ENCODE data around the gene POFUT1.
"Not testable (repeated sequence)": the region's sequence is repeated elsewhere in the genome, so short reads cannot be mapped to it uniquely, and the experiment has no call there.

Gene POFUT1

DNA sequence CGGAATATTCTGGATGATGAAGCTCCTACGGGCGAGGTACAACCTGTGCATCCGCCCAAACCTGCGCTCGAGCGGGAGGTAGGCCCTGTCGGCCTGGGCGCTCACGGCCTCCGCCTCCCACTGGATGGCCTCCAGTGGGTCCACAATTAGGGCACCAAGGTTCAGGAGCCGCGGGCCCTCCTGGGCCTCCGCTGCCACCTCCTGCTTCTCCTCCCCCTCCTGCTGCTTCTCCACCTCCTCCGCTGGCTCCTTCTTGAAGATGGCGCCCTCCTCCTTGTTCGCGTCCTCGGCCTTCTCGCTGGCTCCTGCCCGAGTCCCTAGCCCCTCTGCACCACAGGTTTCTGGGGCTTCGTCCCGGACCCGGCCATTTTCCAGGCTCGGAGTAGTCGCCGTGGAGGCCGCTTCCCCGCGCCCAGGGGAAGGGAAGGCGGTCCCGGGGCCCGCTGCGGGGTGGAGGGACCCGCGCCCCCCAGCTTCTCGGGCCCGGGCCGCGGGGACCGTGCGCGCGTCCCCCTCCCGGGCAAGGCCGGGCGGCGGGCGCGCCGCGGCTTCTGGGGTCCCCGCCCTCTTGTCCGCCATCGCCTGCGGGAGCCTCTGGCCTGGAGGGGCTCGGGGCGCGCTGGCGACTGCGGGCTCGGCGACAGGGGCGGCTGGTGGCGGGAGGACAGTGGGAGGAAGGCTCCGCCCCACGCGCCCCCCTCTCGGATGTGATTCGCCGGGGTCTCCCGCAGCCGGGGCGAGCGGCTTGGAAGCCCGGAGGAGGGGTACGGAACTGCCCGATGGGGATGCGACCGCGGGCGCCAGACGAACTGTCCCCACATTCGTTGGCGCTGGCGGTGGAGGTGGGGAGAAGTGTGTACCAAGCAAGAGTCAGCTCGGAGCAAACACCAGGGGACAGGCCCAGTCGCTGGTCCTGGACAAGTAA lies 17.7 kb upstream of the POFUT1 start:
- peak; percentile 72 for DNase-seq

DNA sequence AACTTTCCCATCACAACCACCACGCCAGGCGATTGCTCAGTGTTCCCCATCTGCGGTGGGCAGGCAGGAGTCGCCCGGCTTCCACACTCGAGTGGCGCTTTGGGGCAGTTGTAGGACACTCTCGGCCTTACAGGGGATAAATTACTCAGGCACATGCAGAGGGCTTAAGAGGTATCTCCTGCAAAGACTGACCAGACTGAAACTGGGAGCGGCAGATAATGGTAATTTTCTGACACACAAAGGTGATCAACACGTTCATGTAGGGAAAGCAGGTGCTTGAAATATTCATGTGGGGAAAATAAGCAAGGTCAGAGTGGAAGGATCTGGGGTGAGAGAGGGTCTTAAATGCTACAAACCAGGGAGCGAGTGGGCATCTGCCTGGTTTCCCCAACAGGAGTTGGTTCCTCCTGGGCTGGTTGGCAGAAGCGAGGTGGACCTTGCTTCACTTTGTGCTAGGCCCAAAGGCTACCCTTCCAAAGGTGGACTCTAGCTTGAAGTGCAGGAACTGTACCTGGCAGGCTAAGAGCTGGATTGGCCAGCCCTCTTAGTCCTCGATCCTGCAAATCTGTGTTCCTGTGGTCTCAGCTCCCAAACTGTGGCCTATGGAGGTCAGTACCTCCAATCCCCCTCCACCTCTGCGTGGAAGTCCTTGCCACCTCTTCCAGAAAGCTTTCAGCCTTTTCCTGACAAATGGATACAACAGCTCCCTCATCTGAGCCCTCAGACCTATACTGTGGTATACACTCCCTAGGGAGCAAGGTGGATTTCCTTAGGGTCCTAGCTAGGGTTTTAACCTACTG lies 16.9 kb upstream of the POFUT1 start:
- peak; percentile 59 for DNase-seq

DNA sequence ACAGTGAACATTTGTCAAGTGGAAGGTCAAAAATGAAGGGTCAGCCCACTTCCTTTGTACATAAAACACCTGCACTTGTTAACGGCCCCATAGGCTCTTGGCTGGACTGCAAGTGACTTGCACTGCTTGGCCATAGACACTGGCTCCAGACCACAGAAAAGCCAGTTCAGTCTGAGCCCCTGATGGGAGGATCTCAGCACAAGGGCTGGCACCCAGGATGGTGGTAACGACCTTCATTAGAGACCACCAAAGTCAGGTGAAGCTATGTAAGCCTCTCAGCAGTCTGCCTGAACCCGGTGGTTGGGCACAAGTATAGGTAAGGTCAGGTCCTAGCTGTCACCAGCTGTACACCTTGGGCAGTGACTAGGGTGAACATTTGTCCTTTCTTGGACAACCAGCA lies 16.3 kb upstream of the POFUT1 start:
- DNase-seq, result no peak

DNA sequence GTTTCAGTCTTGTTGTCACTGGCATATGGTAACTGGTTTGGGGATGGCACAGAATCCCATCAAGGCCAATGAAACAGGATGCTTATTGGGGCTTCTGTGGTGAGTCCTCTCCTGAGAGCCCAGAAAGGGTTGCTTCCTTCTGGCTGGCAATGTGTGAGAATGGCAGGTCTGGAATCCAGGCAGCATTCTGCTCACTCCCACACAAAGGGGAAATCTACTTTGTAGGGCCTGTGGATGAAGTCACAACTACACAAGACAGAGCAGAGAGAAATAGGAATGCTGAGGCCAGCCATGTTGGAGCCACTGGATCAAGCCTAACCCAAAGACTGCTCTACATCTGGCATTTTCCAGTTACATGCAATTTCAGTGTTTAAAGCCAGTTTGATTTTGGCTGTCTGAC lies 15.8 kb upstream of the POFUT1 start:
- DNase-seq, result peak; percentile 40

DNA sequence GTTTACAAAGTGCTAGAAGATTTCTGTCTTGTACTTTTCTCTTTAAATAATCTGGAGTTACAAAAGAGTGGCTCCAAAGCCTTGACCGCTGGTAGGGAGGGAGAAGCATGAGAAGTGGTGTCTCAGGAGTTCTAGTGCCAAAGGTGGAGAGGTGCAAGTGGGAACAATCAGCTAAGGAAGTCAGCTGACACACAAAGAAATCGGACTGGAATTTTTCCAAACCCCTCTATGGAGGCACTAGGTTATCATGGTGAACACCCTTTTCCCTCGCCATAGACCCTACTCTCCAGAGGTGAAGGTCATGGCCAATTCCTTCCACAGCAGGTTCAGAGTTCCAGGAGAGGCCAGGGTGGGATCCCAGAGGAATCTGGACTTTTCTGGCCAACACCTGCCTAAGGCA lies 15.0 kb upstream of the POFUT1 start:
- peak; percentile 16 for DNase-seq

DNA sequence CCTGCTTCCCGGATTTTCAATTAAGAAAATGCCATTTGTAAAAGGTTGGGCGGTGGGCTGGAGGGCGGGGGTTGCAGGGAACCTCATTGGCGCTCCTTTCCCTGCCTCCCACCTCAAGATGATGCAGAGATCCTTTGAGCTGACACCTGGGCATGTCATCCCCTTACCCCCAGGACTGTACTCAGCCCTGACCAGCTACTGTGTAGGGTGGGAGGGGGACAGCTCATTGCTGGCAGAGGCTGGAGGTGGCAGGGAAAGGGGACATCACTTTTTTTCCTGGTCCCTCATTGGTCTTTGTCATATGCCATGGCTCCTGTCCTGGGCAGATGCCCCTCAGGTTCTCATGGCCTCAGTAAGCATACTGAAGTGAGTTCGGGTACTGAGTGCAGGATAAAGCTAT lies 14.3 kb upstream of the POFUT1 start:
- peak; percentile 28 for DNase-seq

DNA sequence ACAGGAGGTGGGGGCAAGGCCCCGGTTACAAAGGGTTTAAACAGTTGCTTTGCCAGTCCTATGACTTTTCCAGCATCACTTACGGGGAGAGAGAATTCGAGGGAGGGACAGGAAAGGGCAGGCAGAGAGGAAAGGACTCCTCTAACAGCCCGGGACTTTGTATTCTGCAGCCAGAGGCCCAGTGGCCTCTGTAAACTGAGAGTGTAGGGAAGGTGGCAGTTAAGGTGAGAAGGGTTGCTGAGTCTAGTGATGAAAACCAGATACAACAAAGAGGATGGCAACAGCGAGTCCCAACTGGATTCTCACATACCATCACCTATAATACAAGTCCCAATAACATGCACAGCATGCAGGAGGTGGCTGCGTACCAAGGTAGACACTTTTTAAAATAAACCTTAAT lies 13.7 kb upstream of the POFUT1 start:
- no peak for DNase-seq

DNA sequence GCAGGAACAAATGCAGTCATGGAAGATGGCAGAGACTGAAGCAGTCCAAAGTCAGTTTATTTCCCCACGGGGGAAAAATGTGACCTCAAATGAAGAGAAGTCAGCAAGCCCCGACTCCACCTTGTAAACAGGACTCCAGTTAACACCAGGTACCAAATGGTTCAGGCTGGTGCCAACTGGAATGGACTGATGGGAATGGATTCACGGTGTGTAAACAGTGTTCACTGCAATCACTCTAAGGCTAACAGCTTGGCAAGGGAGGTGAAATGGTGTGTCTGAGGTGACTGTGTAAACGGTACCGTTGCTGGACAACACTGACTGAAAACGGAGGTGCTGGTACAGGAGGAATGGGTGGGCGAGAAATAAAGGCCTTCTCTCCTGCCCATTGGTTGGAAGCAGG lies 12.1 kb upstream of the POFUT1 start:
- DNase-seq, result no peak

DNA sequence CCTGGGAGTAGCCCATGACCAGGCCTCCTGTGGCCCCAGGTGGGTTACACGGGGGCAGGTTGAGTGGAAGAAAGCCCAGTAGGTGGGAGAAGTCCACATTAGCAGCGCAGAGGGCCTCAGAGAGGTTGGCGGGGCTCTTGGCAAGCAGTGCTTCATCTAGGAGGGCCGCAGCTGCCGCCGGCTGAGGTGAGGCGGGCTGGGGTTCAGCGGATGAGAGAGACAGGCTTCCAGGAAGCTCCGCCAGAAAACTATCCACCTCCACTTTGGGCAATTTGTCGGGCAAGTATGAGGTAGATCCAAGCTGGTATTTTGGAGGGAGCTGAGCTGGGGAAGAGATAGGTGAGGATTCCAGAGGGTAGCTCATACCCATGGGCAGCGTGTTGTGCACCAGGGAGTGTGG lies 11.1 kb upstream of the POFUT1 start:
- not testable (repeated sequence) for DNase-seq

DNA sequence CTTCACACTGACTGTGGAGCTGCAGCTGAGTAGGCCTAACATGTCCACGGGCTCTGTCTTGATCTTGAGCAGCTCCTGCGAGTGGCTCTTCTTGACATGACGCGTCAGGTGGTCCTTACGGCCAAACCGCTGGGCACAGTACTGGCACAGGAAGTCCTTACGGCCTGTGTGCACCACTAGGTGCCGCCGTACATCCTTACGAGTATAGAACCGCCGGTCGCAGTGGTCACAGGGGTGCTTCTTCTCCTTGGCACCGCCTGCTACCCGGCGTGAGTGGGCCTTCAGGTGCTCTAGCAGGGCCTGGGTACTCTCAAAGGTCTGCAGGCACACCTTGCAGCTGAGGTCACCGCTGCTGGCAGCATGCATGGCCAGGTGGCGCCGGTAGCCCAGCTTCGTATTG lies 10.5 kb upstream of the POFUT1 start:
- DNase-seq, result not testable (repeated sequence)

DNA sequence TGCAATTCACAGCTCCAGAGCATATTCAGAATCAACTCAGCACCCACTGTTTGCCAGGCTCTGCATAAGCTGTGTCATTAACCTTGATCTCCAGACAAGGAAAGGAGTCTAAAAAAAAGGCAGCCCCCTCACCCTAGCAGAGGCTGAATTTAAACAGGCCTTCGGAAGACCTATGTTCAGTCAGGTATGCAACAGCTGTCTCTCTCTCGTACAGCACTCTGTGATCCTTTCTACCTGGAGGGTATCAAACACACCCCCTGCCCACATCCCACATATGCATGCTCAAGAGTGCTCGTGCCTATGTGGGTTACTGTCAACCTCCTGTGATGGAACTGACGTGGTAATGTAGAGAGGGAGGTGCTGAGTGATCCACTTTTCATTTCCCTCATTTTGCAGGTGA lies 8.7 kb upstream of the POFUT1 start:
- DNase-seq, result no peak

DNA sequence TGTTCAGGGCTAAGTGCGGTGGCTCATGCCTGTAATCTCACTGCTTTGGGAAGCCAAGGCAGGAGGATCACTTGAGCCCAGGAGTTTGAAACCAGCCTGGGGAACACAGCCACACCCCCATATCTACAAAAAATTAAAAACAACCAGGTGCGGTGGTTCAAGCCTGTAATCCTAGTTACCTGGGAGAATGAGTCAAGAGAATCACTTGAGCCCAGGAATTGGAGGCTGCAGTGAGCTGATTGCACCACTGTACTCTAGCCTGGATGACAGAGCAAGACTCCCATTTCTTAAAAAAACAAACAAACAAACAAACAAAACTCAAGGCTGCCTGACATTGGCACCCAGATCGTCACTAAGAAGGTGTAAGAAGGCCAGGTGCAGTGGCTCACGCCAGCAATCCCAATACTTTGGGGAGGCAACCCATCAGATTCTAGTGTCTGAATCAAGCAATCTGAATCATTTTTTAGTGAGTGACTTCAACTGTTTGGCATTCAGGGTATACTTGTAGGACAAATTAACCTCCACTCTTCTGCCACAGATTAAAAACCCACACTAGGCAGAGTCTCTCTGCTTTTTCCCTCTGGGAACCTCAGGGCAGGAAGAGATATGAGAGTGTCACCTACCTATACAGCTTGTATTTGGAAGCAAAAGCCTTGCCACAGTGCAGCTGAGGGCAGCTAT lies 6.2 kb upstream of the POFUT1 start:
- no peak for DNase-seq

DNA sequence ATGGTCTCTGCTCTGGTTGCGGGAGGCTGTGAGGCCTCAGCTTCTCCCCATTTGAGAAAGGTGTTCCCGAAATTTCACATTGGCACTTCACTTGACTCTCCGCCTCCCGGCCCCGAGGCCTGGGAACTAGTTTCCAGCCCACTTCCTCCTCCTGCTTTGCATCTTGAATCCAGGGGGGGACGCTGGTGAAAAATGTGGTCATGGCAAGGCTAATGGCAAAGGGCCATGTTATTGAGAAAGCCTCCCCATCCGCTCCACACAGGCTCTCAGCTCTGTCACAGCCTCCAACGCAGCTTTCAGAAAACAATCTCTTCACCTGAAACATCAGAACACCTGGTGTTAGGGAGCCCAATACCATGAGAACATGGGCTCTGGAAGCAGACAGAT lies 5.7 kb upstream of the POFUT1 start:
- no peak for DNase-seq

DNA sequence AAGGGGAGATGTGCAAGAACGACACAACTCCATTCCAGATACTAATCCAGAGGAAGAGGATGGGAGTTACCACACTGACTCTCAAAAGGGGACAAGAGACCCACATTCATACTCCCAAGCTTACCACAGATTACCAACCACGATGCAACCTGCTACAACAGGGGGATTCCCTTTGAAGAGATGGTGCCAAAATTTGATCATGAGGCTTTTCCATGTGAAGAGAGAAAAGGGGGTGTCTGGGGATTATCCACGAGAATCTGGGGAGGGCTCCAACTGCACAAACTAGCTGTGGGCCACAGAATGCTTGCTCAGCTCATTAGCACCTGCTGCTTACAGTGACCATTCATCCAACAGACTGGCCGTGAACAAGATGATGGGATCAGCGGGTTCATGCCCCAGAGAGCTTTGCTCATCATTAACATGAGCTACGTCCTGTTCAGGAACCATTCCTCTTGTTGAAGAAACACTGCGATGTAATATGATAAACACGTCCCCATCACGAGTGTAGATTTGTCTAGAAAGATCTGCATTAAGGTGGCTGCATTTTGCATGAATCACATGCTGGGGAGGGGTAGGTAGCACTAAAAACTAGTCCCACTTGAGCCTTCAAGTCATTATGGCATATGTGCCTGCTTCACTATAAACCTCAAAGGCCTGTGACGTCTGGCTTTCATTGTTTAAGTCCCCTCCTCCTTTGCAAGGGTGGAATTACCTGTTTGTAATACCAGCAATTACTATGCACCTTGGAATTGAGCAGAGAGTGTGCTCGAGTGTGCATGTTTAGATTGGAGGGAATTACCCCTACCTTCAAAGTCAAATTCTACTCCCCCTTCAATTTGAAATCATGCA lies 4.1 kb upstream of the POFUT1 start:
- no peak for DNase-seq

DNA sequence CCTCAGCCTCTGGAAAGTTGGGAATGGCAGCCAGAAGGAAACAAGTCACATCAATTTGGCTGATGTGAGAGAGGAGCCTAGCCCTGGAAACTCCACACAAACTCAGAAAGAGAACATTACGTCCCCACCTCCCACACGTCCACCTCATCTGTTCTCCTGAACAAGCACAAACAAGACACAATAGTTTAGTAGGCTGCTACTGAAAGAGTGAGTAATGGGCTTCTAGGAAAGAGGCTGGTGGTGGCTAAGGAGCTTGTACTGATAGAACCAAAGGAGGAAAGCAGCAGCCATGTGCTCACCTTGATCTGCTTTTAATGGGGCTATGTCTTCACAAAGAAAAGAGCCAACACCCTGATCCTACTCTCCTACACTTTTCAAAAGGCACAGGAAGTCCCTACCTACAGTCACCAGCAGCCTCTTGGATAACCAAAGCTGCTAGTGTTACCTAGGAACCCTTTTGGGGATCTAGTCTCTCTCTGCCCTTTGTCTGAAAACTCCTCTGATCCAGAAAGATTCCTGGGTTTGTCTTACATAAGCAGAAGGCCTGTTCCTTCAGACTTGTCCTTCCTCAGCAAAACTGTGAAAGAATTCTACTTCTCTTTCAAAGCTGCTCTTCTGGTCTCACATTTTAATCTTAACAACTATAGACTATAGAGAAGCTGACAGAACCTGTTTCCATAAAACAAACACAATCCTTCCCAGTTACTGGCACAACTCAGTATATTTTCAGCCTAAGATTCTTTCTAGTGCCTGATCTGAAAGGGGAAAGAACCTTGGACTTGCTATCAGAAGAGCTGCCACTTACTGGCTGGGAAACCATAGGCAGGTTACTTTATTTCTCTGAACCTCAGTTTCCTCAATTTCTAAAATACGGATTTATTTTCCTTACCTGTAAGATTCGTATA lies 3.2 kb upstream of the POFUT1 start:
- DNase-seq, result no peak

DNA sequence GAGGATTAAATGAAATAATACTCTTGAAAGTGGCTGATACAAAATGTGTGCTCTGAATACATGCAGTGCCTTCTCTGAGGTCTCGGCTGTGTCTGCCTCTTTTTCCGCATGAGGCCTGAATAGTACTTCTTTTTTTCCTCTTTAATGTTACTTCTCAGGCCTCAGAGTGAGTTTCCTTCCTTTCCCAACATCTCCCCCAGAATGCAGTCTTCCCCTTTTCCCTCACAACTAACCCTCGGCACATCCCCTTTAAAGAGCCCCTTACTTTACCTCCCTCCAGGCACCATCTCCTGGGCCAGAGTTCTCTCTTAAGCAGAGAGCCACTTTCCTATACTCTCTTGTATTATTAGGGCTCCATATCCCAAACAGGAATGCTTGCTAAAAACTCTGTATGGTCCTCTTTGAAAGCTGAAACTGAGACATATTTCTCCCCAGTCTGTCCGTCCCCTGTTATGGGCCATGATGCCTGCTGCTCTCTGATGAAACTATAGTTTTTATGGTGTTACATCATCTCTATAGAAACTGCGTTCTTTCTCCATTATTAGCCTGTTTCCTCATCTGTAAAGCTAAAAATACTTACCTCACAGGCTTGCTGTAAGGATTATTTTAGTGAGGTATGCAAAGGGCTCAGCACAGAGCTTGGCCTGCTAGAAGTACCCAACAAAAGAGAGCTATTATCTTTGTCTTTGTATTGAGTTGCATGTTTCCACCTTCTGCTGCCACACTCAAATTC lies 2.4 kb upstream of the POFUT1 start:
- no peak for DNase-seq

DNA sequence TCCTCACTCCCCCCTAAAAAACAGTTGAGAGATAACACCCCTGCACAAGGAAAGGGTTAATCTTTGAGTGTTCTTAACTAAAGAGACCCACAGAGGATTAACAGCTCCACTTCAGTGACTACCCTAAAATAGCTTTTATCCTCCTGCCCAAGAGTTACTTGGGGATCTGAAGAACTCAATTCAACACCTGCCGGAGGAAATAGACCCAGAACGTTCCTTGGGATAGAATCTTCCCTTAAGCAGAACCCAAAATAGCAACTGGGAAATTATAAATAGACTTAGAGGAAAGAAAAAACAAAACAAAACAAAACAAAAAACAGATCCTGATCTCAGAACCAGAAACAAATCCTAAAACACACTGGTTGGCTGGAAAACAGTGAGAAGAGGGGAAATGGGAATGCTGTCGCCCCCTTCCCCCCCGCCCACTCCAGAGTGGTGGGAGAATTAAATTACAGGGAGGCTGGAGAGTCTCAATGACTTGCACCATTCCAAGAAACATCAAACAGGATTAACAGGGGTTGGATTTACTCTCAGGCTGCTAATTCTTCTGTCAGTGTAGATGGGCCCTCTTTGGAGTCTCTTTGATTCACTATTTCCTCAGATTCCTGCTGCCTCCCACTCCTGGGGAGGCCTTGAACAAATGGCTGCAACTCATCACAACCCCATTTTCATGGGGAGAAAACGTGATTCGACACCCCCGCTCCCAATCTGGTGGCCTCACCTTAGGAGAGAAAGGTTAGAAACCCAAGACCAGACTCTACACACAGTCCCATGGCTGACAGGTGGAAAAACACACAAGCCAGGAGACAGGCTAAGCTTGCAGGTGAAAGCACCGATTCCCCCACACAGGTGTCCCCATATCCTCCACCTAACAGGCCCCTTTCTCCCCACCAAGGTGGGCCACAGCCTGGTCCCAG lies 1.6 kb upstream of the POFUT1 start:
- no peak for DNase-seq

DNA sequence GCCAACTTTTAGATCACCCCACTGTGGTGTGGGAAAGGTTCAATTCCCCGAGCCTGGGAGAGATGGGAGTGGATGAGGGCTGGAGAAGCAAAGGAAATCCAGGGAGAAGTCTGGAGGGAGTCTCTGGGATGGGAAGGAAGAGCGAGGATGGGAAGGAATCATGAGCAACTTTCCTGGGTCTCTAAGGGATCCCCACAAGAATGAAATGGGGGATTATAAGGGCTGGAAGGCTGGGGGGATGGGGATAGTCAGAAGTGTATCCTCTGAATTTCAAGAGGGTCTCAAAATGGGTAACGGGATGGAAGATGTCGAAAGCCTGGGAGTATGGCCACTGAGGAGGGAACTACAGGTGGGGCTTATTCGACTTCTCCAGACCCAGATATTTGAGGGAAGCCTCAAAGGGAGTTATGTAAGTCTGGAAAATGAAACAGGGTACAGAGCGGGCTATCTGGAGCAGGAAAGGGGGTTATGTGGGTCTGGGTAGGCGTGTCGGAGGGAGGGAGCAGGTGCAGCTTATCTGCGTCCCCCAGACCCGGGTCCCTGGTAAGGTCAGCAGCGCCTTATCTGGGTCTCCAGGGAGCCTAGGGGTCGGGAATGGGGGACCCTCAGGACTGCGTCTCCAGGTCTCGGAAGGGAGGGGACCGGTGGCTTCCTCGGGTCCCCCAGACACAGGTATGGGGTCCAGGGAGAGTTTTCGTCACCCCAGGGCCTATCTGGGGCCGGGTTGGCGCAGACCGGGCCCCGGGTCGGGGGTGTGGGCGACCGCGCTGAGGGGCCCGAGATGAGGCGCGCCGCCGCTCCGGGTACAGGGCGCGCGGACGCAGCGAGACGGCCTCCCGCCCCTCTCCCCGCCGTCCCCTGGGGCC lies 687 bp upstream of the POFUT1 start:
- DNase-seq, result no peak
